ENCODE results near the gene STARD3.
A peak's percentile ranks its signal among the peaks of the same experiment; 100 is the strongest.

STARD3 gene

GRCh38 chr17:39651923-39652586 lies 15.1 kb downstream of the STARD3 start:
- H3K4me3 ChIP-seq, result no peak overlapping the region
- H3K27ac ChIP-seq, result peak overlapping the region in 4 of 21 experiments; percentile 3 to 34 (median 10)

GRCh38 chr17:39652587-39653315 lies 15.8 kb downstream of the STARD3 start:
- Histone ChIP-seq H3K27ac (peak overlapping the region in 2 of 21 experiments; percentile 8 to 12), H3K4me3 (no peak overlapping the region)

- H3K4me3 ChIP-seq, result no peak overlapping the region
- H3K27ac ChIP-seq, result peak overlapping the region in 1 of 21 experiments; percentile 12
Measured at GRCh38 chr17:39653316-39653661, 16.3 kb downstream of the STARD3 start.

GRCh38 chr17:39653662-39654331 lies 16.9 kb downstream of the STARD3 start:
- Histone ChIP-seq H3K4me3 (no peak overlapping the region), H3K27ac (no peak overlapping the region)

GRCh38 chr17:39655105-39655504 lies 18.2 kb downstream of the STARD3 start:
- H3K27ac ChIP-seq, result no peak overlapping the region
- no peak overlapping the region for H3K4me3 ChIP-seq

- H3K27ac ChIP-seq, result peak overlapping the region in 4 of 21 experiments; percentile 53 to 91 (median 76)
- no peak overlapping the region for H3K4me3 ChIP-seq
Measured at GRCh38 chr17:39658346-39658745, 21.4 kb downstream of the STARD3 start.

- Histone ChIP-seq H3K27ac (peak overlapping the region in 11 of 21 experiments; percentile 9 to 91 (median 51)), H3K4me3 (no peak overlapping the region)
Measured at GRCh38 chr17:39658760-39659159, 21.8 kb downstream of the STARD3 start.

- Histone ChIP-seq H3K4me3 (no peak overlapping the region), H3K27ac (peak overlapping the region in 13 of 21 experiments; percentile 9 to 91 (median 51))
Measured at GRCh38 chr17:39659279-39660010, 22.5 kb downstream of the STARD3 start.

GRCh38 chr17:39660011-39660360 lies 23.0 kb downstream of the STARD3 start:
- H3K27ac ChIP-seq, result peak overlapping the region in 11 of 21 experiments; percentile 19 to 91 (median 51)
- no peak overlapping the region for H3K4me3 ChIP-seq

GRCh38 chr17:39660397-39661385 lies 23.7 kb downstream of the STARD3 start:
- no peak overlapping the region for H3K4me3 ChIP-seq
- peak overlapping the region in 10 of 21 experiments; percentile 19 to 91 (median 52) for H3K27ac ChIP-seq

- Histone ChIP-seq H3K27ac (peak overlapping the region in 1 of 21 experiments; percentile 0), H3K4me3 (no peak overlapping the region)
Measured at GRCh38 chr17:39661744-39662541, 25.0 kb downstream of the STARD3 start.

GRCh38 chr17:39662551-39663339 lies 25.8 kb downstream of the STARD3 start:
- H3K4me3 ChIP-seq, result no peak overlapping the region
- H3K27ac ChIP-seq, result peak overlapping the region in 2 of 21 experiments; percentile 0 to 23

GRCh38 chr17:39663340-39663687 lies 26.4 kb downstream of the STARD3 start:
- H3K4me3 ChIP-seq, result no peak overlapping the region
- no peak overlapping the region for H3K27ac ChIP-seq

GRCh38 chr17:39663688-39664580 lies 27.0 kb downstream of the STARD3 start:
- no peak overlapping the region for H3K4me3 ChIP-seq
- H3K27ac ChIP-seq, result peak overlapping the region in 1 of 21 experiments; percentile 25

- Histone ChIP-seq H3K27ac (peak within 1 kb of the TSS in 1 of 21 experiments; percentile 25), H3K4me3 (no peak within 1 kb of the TSS)
Measured at GRCh38 chr17:39664581-39665561, 27.9 kb downstream of the STARD3 start, which contains the start of gene TCAP. TCAP (plus strand) TSS chr17:39665349; CDS start chr17:39665360, 11 bp downstream.
